Measurements from ENCODE around the gene ETV6.
"Not testable (repeated sequence)": the region's sequence is repeated elsewhere in the genome, so short reads cannot be mapped to it uniquely, and the experiment has no call there.

ETV6 gene

GRCh38 chr12:11672256-11673191 is 23.1 kb downstream of the ETV6 start:
- no peak for DNase-seq

- DNase-seq = no peak
These were observed 24.4 kb downstream of the ETV6 start for GRCh38 chr12:11673666-11674461.

DNA sequence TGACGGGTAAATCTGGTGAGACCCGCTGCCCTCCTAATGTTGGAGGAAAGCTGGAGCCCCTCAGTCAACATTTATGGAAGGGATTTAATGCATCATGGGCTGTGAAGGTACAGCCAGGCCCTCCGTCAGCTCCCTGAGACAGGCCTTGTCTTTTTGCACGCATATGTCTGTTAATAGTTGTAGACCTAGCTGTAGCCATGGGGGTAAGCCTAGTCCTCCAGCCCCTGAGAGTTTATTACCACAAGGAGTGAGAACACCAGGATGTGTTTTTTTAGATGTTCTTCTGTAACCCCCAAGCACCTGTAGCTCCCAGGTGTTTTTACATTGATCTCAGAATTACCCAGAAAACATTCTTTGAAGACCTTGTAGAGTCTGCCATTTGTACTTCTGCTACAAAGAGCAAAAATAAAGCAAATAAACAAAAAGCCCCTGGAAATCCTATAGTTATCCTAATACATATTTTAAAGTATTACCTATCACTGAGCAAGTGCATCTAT is 25.5 kb downstream of the ETV6 start:
- no peak for DNase-seq

DNA sequence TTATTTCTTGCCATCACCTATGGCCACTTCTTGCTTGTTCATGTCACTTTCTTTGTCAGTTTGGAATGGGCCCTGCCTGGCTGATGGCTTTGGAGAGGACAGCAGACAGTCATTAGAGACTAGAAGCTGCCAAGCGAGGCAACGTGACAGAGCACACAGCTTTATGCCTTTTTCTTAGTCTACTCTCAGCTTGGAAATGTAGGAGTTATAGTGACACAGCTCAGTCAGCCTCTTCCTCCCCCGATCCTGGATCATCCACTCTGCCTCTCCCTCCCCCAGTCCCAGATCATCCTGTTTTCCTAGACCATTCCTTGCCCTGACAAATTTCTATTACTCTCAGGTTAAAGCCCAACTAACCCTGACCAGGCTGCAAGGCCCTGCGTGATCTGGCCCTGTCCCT is 26.6 kb downstream of the ETV6 start:
- DNase-seq = no peak

GRCh38 chr12:11677093-11677492 is 27.6 kb downstream of the ETV6 start:
- DNase-seq = no peak

- DNase-seq = no peak
These were observed 28.3 kb downstream of the ETV6 start for GRCh38 chr12:11677752-11678151.

DNA sequence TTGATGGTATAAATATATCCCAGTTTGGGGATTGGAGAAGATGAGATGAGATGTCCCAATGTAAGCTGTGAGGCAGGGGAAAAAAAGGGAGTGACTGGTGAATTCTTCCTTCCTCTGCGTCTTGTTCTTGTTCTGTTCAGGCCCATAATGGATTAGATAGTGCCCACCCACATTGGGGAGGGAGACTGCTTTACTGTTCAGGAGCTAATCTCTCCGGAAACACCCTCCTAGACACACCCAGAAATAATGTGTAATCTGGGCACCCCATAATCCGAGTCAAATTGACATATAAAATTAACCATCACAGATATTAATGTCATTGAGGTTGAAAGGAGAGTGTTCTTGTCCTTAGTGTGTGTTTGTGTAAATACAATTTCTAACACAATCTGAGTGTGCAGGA is 29.3 kb downstream of the ETV6 start:
- no peak for DNase-seq

- DNase-seq = no peak
These were observed 31.7 kb downstream of the ETV6 start for GRCh38 chr12:11681207-11681606.

GRCh38 chr12:11681695-11682094 is 32.2 kb downstream of the ETV6 start:
- DNase-seq = not testable (repeated sequence)

GRCh38 chr12:11684393-11684792 is 34.9 kb downstream of the ETV6 start:
- no peak for DNase-seq

DNA sequence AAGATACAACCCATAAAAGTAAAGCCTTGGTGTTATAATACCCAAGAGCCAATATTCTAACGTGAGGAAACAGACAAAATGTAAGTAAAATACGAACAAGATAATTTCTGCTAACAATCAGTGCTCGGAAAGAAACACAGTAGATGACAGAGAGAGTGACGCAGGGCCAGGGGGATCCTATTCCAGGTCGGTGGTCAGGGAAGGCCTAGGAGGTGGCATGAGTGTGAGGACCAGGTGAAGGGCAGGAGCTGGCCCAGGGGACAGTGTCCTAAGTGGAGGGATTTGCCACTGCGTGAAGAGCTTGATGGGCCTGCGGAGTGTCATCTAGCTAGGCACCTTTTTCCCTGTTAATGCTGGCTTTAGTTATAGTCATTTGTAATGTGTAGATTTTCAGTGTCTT is 35.3 kb downstream of the ETV6 start:
- DNase-seq = no peak

DNA sequence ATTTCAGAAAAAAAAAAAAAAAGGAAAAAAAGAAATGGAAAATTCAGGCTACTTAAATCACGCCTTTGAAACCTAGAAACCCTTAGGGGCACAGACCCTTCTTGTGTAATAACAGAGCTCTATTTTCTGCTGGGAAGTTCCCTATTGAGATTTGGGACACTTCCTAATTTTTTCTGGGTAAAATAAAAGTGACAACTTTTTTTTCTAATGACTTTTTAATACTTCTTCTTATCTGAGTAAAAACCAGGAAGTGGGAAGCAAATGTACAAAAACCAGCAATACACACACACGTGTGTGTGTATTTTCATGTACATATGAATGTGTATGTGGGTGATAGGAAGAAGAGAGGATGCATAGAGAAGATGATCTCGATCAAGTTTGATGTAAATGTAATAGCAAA is 35.8 kb downstream of the ETV6 start:
- no peak for DNase-seq

DNA sequence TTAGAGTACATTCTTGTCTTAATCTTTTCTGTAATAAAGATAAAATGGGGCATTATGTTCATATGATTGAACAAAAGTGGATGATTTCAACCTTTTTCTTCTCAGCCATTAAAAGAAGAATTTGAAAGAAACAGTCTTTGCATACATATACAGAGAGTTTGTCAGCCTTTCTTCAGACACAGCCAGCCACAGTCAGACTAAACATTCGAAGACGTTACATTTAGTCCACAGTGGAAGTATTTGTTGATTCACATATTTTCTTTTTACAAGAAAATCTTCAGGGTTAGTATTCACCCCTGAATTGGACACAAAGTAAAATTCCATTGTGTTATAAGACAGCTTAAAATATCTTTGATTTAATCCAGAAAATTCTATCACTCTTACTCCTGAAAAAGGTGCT is 36.2 kb downstream of the ETV6 start:
- DNase-seq = no peak

GRCh38 chr12:11686120-11686519 is 36.6 kb downstream of the ETV6 start:
- DNase-seq = no peak

DNA sequence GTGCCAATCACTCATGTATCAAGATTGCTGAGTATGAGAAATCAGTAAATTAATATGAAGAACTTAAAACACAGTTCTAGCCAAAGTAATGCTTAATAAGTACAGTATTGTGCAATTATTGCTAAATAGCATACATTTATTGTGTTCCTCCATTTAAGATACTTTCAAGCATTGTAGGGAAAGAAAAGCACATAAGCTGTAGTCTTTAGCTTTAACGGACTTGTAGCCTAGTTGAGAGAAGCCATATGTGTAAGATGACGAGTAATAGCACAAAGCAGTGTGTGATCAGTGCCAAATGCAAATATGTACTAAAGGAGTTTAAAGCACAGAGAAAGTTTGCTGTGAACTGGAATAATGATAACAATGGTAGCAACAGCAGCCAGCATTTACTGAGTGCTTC is 38.1 kb downstream of the ETV6 start:
- DNase-seq = no peak

GRCh38 chr12:11688379-11688778 is 38.9 kb downstream of the ETV6 start:
- no peak for DNase-seq

GRCh38 chr12:11688831-11689230 is 39.4 kb downstream of the ETV6 start:
- DNase-seq = no peak

DNA sequence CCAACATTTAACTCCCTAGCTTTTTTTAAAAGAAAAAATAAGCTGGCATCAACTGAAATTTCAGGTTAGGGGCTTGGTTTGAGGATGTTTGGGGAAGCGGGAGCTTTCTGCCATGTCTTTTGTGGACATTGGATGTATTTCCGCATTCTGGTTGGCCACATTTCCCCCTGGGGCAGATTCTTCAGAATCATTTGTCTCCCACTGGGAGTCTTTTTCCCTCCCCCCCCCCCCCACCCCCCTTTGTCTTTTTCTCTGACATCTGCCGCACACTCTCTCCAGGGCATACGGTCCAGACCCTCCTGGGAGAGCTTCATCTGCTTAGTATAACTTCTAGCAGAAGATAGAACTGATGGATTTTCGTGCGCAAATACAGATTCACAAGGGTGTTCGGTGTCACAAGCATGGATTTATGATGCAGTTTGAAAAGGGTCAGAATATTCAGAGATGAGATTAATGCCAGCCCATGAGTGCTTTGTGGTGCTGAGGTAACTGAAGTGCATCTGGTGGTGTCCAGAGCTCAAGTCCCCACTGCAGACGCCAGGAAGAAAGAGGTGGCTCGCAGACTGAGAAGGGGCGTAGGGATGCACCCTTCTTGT is 40.2 kb downstream of the ETV6 start:
- DNase-seq = no peak

DNA sequence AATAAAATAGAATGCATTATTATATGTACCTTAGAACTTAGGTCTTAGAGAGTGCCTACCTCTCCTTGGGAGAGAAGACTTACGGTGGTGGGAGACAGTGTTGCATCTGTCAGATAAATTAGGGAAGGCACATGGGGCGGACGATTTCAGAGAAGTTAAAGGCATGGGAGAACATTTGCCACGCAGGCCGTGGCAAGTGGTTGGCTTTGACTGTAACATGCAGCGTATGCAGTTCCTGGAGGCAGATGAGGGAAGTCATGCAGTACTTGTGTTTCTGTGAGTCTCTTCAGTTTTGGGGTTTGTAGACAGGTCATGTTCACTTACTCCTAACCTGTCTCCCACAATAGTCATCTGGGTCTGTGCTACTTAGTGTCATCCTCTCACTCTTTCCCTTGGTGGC is 43.6 kb downstream of the ETV6 start:
- DNase-seq = no peak

DNA sequence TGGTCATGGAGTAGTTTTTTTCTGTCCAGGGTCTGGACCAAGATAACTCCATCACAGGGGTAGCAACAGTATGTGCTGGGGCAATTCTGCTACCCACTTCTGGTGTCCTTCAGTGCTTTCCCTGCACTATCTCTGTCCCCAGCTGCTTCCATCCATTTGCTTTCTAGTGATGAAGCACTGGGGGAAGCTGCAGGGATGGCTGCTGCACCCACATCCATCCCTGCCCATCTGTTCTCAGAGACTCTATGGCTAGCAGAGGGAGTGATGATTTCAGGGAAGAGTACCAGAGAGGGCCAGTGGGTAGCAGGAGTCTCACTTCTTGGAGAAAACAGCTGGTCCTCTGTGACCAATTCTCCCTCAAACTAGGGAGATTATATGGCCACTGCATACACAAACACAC is 44.1 kb downstream of the ETV6 start:
- no peak for DNase-seq

GRCh38 chr12:11694528-11694927 is 45.1 kb downstream of the ETV6 start:
- no peak for DNase-seq

DNA sequence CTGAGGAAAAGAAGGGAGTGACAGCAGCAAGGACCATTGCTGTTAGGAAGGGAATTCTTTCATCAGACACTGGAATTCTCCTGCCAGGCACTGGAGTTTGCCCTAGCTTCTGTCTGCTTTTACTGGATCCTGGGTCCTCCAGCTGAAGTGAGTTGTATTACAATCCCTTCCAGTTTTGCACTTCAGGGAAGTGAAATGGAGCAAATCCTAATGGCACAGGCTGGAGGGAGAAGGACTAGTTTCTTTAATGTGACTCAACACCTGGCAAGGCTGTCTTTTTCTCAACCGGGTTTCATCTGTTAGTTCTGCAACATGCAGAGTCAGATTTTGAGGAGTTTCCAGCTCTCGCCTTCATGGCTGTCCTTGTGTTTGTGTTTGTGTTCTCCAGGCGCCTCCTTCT is 45.8 kb downstream of the ETV6 start:
- DNase-seq = no peak

- DNase-seq = no peak
These were observed 46.6 kb downstream of the ETV6 start for GRCh38 chr12:11696084-11696483.

- DNase-seq = no peak
These were observed 47.7 kb downstream of the ETV6 start for GRCh38 chr12:11697131-11697530.
